IPS DF 6.9 (cell line): Measurements from ENCODE around the gene LRSAM1.
"Not testable (repeated sequence)": the region's sequence is repeated elsewhere in the genome, so short reads cannot be mapped to it uniquely, and the experiment has no call there.

Experiments
- DNase-seq: peaks from one replicate; pipeline ENCODE4 v3.0.0-alpha.2; 2013; ENCODE audit warnings: low read depth, low spot score
- H3K27ac ChIP-seq: one replicate; pipeline ENCODE4 v1.5.1; 2013; ENCODE audit warnings: low read length, control low read depth
- H3K27me3 ChIP-seq: 2 replicates; pipeline ENCODE4 v1.6.1; 2013; ENCODE audit warnings: mild to moderate bottlenecking, low read length; ENCODE audit not compliant: control insufficient read depth, insufficient read depth
- H3K36me3 ChIP-seq: 2 replicates; pipeline ENCODE4 v1.6.1; 2013; ENCODE audit warnings: low read length; ENCODE audit not compliant: control insufficient read depth, insufficient read depth
- H3K4me1 ChIP-seq: 2 replicates; pipeline ENCODE4 v1.6.1; 2013; ENCODE audit warnings: low read length; ENCODE audit not compliant: control insufficient read depth, insufficient read depth
- H3K4me3 ChIP-seq: 2 replicates; pipeline ENCODE4 v1.5.1; 2013; ENCODE audit warnings: mild to moderate bottlenecking, low read length
- H3K9me3 ChIP-seq: 2 replicates; pipeline ENCODE4 v1.6.1; 2013; ENCODE audit warnings: low read length, inconsistent platforms; ENCODE audit not compliant: control insufficient read depth, insufficient read depth
- WGBS: extraction: QIAGEN DNeasy Blood & Tissue Kit; methylation state at CpG from one replicate; pipeline ENCODE4 v1.1.7; 2013; ENCODE audit warnings: mixed read lengths, missing lambda C conversion rate; ENCODE audit not compliant: insufficient read length, insufficient coverage; 5-methylcytosine and 5-hydroxymethylcytosine counted together

LRSAM1 gene

DNA sequence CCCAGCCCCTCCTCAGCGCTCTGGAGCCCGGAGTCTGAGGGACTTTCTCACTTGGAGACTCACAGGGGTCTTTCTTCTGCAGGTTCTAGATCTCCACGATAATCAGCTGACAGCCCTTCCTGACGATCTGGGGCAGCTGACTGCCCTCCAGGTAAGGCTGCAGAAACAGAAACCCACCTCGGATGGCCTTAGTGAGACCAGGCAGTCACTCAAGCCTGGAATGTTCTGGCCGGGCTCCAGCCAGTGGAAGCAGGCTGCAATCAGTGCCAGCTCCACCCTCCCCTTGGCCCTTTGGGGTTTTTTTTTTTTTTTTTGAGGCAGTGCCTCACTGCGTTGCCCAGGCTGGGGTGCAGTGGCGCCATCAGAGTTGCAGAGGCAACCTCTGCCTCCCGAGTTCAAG, 7.6 kb downstream of the LRSAM1 start:
- Histone ChIP-seq H3K4me1 (no peaks in the 10 kb centered on the region), H3K9me3 (no peaks in the 10 kb centered on the region), H3K27ac (no peak overlapping the region), H3K36me3 (peaks cover 21% of the 10 kb centered on the region), H3K27me3 (no peaks in the 10 kb centered on the region), H3K4me3 (no peak overlapping the region)
- WGBS: no CpG with 5 or more reads among the region's 9 CpGs
- no peak for DNase-seq

DNA sequence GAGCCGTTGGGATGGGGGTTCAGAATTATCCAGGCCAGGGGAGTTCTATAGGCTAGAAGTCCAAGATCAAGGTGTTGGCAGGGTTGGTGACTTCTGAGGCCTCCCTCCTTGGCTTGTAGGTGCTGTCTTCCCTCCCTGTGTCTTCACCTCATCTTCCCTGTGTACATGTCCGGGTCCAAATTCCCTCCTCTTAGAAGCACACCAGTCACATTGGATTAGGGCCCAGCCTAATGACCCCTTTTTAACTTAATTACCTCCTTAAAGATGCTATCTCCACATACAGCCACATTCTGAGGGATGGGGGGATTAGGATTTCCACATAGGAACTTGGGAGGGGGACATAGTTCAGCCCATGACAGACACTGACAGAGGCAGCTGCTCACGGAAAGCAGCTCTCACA, 12.1 kb downstream of the LRSAM1 start:
- H3K4me1 ChIP-seq: no peaks in the 10 kb centered on the region
- H3K27ac ChIP-seq: no peak overlapping the region
- H3K27me3 ChIP-seq: no peaks in the 10 kb centered on the region
- no peak for DNase-seq
- H3K9me3 ChIP-seq: no peaks in the 10 kb centered on the region
- H3K36me3 ChIP-seq: peaks cover 20% of the 10 kb centered on the region
- WGBS: no CpG with 5 or more reads among the region's 3 CpGs
- H3K4me3 ChIP-seq: no peak overlapping the region

- Histone ChIP-seq H3K4me3 (no peak overlapping the region), H3K27me3 (no peaks in the 10 kb centered on the region), H3K9me3 (no peaks in the 10 kb centered on the region), H3K36me3 (peaks cover 19% of the 10 kb centered on the region), H3K4me1 (no peaks in the 10 kb centered on the region), H3K27ac (no peak overlapping the region)
- DNase-seq: no peak
- WGBS: no CpG with 5 or more reads among the region's 7 CpGs
These were observed 12.6 kb downstream of the LRSAM1 start for GRCh38 chr9:127463911-127464310.

DNA sequence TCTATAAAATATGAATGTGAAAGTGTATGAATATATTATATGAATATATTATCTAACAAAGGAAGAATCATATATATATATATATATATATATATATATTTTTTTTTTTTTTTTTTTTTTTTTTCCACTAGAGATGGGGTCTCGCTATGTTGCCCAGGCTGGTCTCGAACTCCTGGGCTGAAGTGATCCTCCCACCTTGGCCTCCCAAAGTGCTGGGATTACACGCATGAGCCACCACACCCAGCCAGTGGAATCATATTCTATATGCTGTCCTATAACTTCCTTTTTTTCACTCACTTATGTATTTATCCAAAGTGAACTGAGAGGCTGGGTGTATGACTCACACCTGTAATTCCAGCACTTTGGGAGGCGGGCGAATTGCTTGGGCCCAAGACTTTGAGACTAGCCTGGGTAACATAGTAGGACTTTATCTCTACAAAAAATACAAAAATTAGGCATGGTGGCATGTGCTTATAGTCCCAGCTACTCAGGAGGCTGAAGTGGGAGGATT, 15.2 kb downstream of the LRSAM1 start:
- WGBS: no CpG with 5 or more reads among the region's 5 CpGs
- DNase-seq: not testable (repeated sequence)
- peaks cover 10% of the 10 kb centered on the region for H3K36me3 ChIP-seq

GRCh38 chr9:127467621-127468020, 16.3 kb downstream of the LRSAM1 start:
- H3K4me3 ChIP-seq: no peak overlapping the region
- H3K27me3 ChIP-seq: no peaks in the 10 kb centered on the region
- H3K4me1 ChIP-seq: no peaks in the 10 kb centered on the region
- H3K9me3 ChIP-seq: no peaks in the 10 kb centered on the region
- no peak for DNase-seq
- H3K36me3 ChIP-seq: peaks cover 8% of the 10 kb centered on the region; the same call in 1 of the 2 replicates
- WGBS: no CpG with 5 or more reads among the region's 14 CpGs
- no peak overlapping the region for H3K27ac ChIP-seq

More for the DNA sequence above, 15.2 kb downstream of the LRSAM1 start:
- H3K27ac ChIP-seq, H3K27me3 ChIP-seq, H3K4me3 ChIP-seq, H3K9me3 ChIP-seq, H3K4me1 ChIP-seq: not testable (repeated sequence)

GRCh38 chr9:127470662-127471061, 19.4 kb downstream of the LRSAM1 start:
- Histone ChIP-seq H3K36me3 (peaks cover 2% of the 10 kb centered on the region; the same call in 1 of the 2 replicates), H3K27ac (no peak overlapping the region)
- no CpG with 5 or more reads among the region's 3 CpGs for WGBS

GRCh38 chr9:127473501-127473900, 22.2 kb downstream of the LRSAM1 start:
- DNase-seq: no peak
- Histone ChIP-seq H3K9me3 (no peaks in the 10 kb centered on the region), H3K4me3 (no peak overlapping the region), H3K27ac (no peak overlapping the region), H3K36me3 (peaks cover 2% of the 10 kb centered on the region; the same call in 1 of the 2 replicates), H3K4me1 (no peaks in the 10 kb centered on the region), H3K27me3 (no peaks in the 10 kb centered on the region)
- WGBS: no CpG with 5 or more reads among the region's 10 CpGs

More at GRCh38 chr9:127470662-127471061, 19.4 kb downstream of the LRSAM1 start:
- no peak for DNase-seq
- H3K4me3 ChIP-seq: no peak overlapping the region
- no peaks in the 10 kb centered on the region for H3K4me1 ChIP-seq
- H3K9me3 ChIP-seq: no peaks in the 10 kb centered on the region
- no peaks in the 10 kb centered on the region for H3K27me3 ChIP-seq

DNA sequence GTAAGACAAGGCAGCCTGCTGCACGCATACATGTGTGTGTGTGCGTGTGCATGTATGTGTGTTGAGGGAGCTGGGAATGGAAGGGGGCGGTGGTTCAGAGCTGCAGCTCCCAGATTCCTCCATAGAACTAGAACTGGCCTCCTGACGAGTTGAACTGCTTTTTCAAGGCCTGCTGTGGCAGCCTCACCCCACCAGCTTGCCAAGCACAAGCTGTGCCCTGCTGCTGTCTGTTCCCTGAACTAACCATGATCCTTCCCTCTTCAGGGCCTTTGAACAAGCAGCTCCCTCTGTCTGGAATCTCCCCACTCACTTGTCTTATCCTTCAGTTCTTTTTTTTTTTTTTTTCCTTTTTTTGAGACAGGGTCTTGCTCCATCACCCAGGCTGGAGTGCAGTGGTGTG, 22.6 kb downstream of the LRSAM1 start:
- DNase-seq: no peak
- Histone ChIP-seq H3K27me3 (no peaks in the 10 kb centered on the region), H3K36me3 (peaks cover 3% of the 10 kb centered on the region; the same call in 1 of the 2 replicates), H3K4me3 (no peak overlapping the region), H3K9me3 (no peaks in the 10 kb centered on the region), H3K4me1 (no peaks in the 10 kb centered on the region), H3K27ac (no peak overlapping the region)
- WGBS: no CpG with 5 or more reads among the region's 4 CpGs

DNA sequence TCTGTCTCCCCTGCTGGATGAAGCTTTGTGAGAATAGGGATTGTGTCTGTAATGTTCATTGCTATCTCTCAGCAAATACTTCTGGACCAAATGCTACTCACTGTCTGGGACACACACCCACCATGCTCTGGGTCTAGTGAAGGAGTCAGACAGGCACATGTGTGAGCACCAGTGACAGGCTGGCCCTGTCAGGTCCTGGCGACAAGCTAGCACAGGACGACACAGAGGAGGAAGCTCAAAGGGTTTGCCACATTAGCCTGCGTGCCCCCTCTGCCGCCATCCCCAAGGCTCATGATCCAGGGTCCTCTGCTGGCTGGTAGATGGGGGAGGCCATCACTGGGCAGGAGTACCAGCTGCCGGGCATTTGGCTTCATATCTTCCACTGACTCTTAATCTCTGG, 23.3 kb downstream of the LRSAM1 start:
- Histone ChIP-seq H3K27ac (no peak overlapping the region), H3K4me3 (no peak overlapping the region), H3K9me3 (no peaks in the 10 kb centered on the region), H3K36me3 (peaks cover 9% of the 10 kb centered on the region; the same call in 1 of the 2 replicates), H3K27me3 (no peaks in the 10 kb centered on the region), H3K4me1 (no peaks in the 10 kb centered on the region)
- WGBS: no CpG with 5 or more reads among the region's 5 CpGs
- no peak for DNase-seq

- Histone ChIP-seq H3K36me3 (peaks cover 15% of the 10 kb centered on the region), H3K27me3 (no peaks in the 10 kb centered on the region), H3K27ac (no peak overlapping the region), H3K9me3 (no peaks in the 10 kb centered on the region), H3K4me1 (no peaks in the 10 kb centered on the region), H3K4me3 (no peak overlapping the region)
- DNase-seq: no peak
- no CpG with 5 or more reads among the region's 17 CpGs for WGBS
These were observed 28.3 kb downstream of the LRSAM1 start for GRCh38 chr9:127479507-127480081.

DNA sequence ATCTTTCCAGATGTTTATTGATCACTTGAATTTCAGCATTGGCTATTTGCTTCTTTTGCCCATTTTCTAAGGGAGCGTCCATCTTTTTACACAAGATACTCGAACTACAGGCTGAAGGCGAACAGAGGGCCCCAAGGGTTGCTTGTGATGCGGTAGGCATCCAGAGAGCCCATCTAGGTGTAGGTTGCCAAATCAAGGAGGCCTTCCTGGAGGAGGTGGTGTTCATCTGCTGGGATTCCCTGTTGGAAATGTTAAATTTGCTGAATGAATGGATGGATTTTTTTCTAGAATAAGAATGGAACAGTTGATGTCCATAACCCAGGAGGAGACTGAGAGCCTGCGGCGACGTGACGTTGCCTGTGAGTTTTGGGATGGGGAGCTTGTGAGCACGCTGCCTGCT, 31.4 kb downstream of the LRSAM1 start:
- peaks cover 26% of the 10 kb centered on the region for H3K36me3 ChIP-seq
- H3K4me1 ChIP-seq: no peaks in the 10 kb centered on the region
- DNase-seq: no peak
- no peak overlapping the region for H3K4me3 ChIP-seq
- H3K27ac ChIP-seq: no peak overlapping the region
- no peaks in the 10 kb centered on the region for H3K27me3 ChIP-seq
- H3K9me3 ChIP-seq: no peaks in the 10 kb centered on the region
- no CpG with 5 or more reads among the region's 9 CpGs for WGBS
